GM18868 (cell line): ENCODE results near the gene BNC2.

Experiments
- ATAC-seq: cut with Tn5 transposase; IDR thresholded peaks from one replicate; pipeline ENCODE4 v1.9.1; 2021; ENCODE audit warnings: mild to moderate bottlenecking, moderate library complexity; ENCODE audit not compliant: unreplicated experiment

The BNC2 gene

GRCh38 chr9:16640649-16641048 is 229.8 kb downstream of the BNC2 start:
- ATAC-seq = no peak

- ATAC-seq = no peak
These were observed 230.8 kb downstream of the BNC2 start for GRCh38 chr9:16639644-16640043.

DNA sequence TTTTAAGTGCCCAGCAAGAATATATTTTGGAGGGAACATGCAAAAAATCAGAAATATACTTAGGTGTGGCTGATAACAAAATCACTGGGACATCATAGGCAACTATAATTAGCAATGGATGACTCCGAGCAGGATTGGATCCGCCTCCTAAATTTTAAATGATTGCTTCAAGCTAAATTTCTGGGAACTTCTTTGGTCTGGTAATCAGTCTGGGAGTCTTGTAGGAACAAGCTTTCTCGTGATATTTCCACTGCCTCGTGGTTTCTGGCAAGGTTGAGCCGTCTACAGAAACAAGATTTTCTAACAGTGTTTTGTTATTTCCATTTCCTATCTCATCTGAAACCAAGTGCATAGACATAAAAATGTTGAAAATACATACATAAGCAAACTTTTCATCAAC is 232.6 kb downstream of the BNC2 start:
- no peak for ATAC-seq

DNA sequence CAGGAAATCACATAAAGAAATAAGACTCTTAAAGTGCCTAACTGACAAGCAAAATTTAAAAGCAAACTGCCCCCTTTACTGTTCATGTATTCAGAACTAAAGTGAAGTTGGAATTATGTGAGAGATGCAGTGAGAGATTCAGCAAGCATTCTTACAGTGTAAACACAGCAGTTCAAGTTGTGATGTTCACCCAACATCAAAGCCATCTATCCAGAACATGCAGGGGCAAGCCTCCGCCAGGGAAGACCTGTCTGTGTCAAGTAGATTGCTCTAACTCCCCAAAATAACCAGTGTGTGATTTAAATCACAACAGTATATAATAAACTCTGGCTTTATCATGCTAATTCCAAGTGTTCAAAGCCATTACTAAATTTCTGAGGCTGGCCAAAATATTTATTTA is 233.3 kb downstream of the BNC2 start:
- ATAC-seq = no peak

- ATAC-seq = no peak
These were observed 236.7 kb downstream of the BNC2 start for GRCh38 chr9:16633794-16634193.

GRCh38 chr9:16628413-16628812 is 242.1 kb downstream of the BNC2 start:
- ATAC-seq = no peak

DNA sequence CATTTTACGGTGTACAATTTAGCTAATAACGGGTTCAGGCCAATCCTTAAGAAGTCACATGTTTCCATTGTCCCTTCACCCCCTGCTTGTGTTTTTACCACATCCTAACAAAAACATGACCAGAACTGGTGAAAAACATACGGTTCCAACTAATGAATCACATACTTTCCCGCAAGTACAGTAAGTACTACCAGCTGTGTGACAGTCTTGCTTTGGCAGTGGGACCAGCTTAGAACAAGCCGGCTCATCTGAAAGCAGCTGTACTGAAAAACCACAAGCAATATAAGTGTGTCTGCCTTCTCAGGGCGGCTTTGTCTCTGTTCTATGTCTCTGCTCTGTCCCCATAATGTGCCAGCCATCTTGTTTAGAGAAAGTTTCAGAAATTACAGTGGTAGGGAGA is 242.5 kb downstream of the BNC2 start:
- no peak for ATAC-seq

DNA sequence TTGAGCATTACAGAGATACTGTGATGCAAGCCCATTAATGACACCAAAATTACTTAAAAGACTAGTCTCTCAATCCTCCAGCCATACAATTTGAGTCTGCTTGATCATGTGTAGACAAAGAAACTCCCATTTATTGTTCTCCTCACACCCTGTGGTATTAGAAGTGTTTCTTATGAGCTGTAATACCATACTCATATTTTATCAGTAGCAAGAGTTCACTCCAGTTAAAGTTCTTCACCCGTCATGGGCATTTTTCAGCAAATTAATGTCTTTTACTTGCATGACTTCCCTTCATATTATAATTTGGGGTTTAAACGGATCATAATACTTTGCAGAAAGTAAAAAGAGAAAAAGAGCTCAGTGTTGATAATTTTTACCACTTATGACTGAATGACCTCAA is 242.9 kb downstream of the BNC2 start:
- no peak for ATAC-seq

DNA sequence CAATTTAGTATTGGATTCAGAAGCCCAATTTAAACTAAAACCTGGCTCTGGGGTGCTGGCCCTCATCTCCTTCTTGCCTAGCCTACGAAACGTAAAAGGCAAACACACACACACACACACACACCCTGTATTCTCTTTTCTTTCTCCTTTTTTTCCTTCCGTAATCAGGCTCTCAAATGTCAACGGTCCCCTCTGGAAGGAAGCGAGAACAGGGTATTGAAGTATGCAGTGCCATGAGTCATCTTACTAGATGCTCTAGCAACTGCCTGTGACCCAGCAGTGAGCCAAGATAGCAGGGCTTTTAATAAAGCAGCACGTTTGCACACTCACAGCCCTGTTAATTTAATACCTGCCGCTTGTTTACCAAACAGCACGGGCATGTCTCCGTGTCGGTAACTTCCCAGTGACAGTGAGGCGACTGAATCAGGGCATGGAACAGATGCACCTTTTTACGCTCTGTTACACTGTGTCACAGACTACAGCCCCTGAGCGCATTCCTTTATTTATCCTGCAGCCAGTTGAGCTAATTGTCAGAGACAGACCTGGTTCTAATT is 243.8 kb downstream of the BNC2 start:
- no peak for ATAC-seq

DNA sequence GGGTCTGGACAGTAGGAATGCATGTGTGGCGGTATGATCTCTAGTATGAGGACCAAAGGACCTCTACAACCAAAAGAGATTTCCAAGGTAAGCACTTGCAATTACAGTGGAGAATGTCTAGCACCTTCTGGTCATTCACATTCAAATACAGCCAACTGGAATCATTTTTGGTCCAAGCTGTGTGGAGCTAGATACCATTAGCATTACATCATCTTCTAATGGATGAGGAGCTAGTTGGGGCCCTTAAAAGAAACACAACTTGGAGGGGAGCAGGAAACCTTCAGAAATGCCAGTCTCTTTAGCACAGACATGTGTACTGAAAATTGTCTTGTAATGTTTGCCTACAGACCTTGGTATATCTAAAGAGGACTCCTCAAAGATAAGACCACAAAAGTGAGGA is 244.7 kb downstream of the BNC2 start:
- no peak for ATAC-seq

GRCh38 chr9:16625161-16625631 is 245.3 kb downstream of the BNC2 start:
- ATAC-seq = no peak

- ATAC-seq = no peak
These were observed 245.7 kb downstream of the BNC2 start for GRCh38 chr9:16624744-16625117.

DNA sequence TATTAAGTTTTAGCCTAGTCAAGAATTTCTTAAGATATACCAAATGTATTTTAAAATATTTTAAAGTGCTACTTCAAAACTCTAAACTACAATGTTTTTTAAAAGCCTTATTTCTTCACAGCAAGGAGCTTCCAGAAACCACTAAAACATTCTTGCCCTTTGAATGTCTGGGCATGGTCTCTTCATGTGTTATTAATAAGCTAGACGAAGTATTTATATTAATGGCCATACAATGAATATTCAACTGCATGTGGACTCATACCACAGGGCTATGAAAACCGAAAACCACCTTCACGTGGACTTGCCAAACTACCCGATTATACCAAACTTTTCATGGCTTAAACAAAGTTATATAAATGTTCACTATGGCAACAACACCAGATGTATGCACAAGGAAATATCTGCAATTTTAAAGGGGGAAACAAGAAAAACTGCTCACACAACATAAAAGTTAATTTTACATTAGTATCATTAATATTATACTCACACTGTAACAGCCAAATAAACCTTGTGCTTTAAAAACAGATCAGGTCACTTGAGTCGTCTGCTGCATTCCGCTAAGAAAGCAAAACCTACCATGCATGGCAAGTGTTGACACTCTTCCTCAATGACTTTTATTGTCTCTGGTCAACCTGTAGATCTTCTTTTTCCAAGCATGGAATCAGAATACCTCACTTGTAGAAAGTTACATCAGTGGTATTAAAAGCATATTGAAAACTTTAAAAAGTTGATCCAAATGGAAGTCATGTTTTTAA is 246.3 kb downstream of the BNC2 start:
- ATAC-seq = no peak

- no peak for ATAC-seq
These were observed 247.9 kb downstream of the BNC2 start for GRCh38 chr9:16622541-16622940.

DNA sequence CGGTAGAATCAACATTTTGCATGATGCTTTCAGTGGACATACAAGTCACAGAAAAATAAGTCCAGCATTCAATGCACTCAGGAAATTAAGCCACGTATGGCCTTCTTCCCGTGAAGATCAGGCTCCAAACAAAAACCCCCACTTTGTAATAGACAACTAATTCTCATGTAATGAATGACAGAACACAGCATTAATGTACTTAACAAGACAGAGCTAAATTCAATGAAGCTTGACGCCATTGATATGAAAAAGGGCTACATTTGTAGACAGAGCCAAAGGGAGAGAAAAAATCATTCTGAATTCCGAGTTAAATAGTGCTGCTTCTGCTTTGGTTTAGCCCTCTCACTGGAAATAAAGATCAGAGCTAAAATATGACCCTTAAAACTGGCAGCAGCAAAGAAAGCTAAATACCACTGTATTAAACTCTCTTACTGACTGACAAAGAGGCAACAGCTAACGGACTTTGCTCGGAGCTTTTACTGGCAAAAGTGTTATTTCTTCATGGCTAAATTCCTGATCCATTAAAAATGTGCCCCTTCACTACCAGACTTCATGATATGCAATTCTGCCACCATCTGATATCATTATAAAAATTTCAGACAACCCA is 250.5 kb downstream of the BNC2 start:
- ATAC-seq = no peak

- no peak for ATAC-seq
These were observed 251.1 kb downstream of the BNC2 start for GRCh38 chr9:16619402-16619801.

- no peak for ATAC-seq
These were observed 251.9 kb downstream of the BNC2 start for GRCh38 chr9:16618524-16618923.

- no peak for ATAC-seq
These were observed 253.8 kb downstream of the BNC2 start for GRCh38 chr9:16616686-16617085.

- no peak for ATAC-seq
These were observed 255.0 kb downstream of the BNC2 start for GRCh38 chr9:16615451-16615850.

- no peak for ATAC-seq
These were observed 256.9 kb downstream of the BNC2 start for GRCh38 chr9:16613605-16614004.

DNA sequence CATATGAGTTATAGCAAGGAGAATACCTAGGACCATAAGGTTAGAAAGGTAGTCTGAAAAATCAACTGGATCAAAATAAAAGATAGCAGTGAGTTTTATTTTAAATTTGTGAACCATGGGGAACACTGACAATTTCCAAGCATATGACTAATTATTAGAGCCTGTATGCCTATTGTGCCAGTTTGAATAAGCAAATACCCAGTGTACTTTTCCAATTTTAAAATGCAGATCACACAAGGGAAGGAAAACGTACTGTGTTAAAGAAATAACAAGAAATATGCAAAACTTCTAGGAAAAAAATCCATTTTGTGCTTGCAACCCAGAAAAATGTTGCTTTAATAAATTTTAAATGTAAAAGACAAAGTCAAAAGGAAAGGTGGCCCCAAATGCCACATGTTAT is 257.4 kb downstream of the BNC2 start:
- no peak for ATAC-seq

DNA sequence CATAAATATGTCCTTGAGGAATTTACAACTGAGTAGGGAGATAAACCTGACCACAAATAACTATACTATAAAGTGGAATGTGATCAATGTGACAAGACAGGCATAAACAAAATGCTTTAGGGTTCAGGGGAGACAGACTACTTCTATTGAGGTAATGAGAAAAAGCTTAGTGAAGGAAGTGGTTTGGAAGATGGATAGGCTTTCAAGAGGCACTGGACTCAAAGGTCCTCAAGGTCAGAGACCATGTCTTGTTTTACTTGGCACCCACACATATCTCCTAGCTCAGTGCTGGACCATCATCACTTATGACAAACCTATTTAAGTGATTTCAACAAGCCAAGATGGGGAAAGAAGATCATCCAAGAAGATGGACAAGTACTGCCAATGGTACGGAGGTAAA is 257.8 kb downstream of the BNC2 start:
- no peak for ATAC-seq
